Breast epithelium (tissue), 4 donors: Measurements from ENCODE around the gene MAN1C1. TPM values are rescaled to one million over a fixed set of nuclear protein-coding genes. Genes with fewer than 3 reads are reported as not detected.
"Not testable (repeated sequence)": the region's sequence is repeated elsewhere in the genome, so short reads cannot be mapped to it uniquely, and the experiment has no call there.

Experiments used
- DNase-seq, 2 donors: peaks; one replicate each; pipeline ENCODE4 v3.0.0-alpha.2; 2019; ENCODE audit warnings: low spot score in 2 of 2
- H3K27ac ChIP-seq, 2 donors: fragments of 200-600 bp; sonication (generic) in 1 of 2; one replicate each; pipeline ENCODE4 v1.5.1; 2016 to 2019; ENCODE audit warnings: mild to moderate bottlenecking in 1 of 2
- H3K27me3 ChIP-seq, 2 donors: fragments of 200-600 bp; sonication (generic) in 1 of 2; one replicate each; pipeline versions ENCODE4 v1.5.1 to v1.6.0; 2017 to 2019; ENCODE audit warnings: control low read depth in 1 of 2, mild to moderate bottlenecking in 1 of 2
- H3K36me3 ChIP-seq: fragments of 200-600 bp; one replicate; pipeline ENCODE4 v1.5.1; 2019
- H3K4me1 ChIP-seq, 2 donors: fragments of 200-600 bp; sonication (generic); one replicate each; pipeline ENCODE4 v1.5.1; 2016 to 2019; ENCODE audit warnings: control low read depth in 1 of 2
- H3K4me3 ChIP-seq, 3 donors: fragments of 200-600 bp; sonication (generic); 1 replicate in 2 of 3; 2 replicates in 1 of 3; pipeline ENCODE4 v1.5.1; 2016 to 2019; ENCODE audit warnings: mild to moderate bottlenecking in 3 of 3, moderate library complexity in 2 of 3
- H3K9me3 ChIP-seq, 2 donors: fragments of 200-600 bp; sonication (generic) in 1 of 2; one replicate each; pipeline ENCODE4 v1.5.1; 2016 to 2019; ENCODE audit warnings: control low read depth in 1 of 2
- CTCF ChIP-seq, 3 donors: fragments of 450-650 bp; IDR thresholded peaks; one replicate each; pipeline ENCODE4 v1.5.1; 2016 to 2017; ENCODE audit warnings: antibody characterized with exemption in 3 of 3, mild to moderate bottlenecking in 3 of 3, moderate library complexity in 3 of 3
- POLR2A ChIP-seq: fragments of 450-650 bp; IDR thresholded peaks from one replicate; pipeline ENCODE4 v1.6.1; 2016; ENCODE audit warnings: antibody characterized with exemption, mild to moderate bottlenecking, moderate library complexity
- POLR2AphosphoS5 ChIP-seq, 3 donors: sonication (generic); formaldehyde crosslinking; IDR thresholded peaks; one replicate each; pipeline ENCODE4 v1.6.1; 2017; ENCODE audit warnings: antibody characterized with exemption in 3 of 3
- intact Hi-C: fragments of 100-400 bp; cut with DNase I; formaldehyde crosslinking; loops from one replicate; pipeline ENCODE4 v1.15.1; 2023; ENCODE audit warnings: low total_unique reads
- total RNA-seq, 3 donors: library from RNA; depleted of rRNA; stranded (reverse); fragments of >200 nt; gene quantifications; one replicate each; pipeline ENCODE4 v1.1.0, GENCODE V29; 2016

The MAN1C1 gene
- total RNA-seq, 3 donors from 2014 or later = 6.7 to 13.8 (median 6.9) TPM

- intact Hi-C loops = no loop called here
- Histone ChIP-seq H3K9me3 (no peaks in the 10 kb centered on the region), H3K4me3 (no peak overlapping the region), H3K27me3 (no peaks in the 10 kb centered on the region), H3K27ac (no peak overlapping the region), H3K4me1 (no peaks in the 10 kb centered on the region), H3K36me3 (no peaks in the 10 kb centered on the region)
- DNase-seq = no peak
- TF ChIP-seq POLR2A (no peak), CTCF (IDR thresholded peaks at IDR 0.05) (no peak), POLR2AphosphoS5 (IDR thresholded peaks at IDR 0.05) (no peak)
Measured at GRCh38 chr1:25583519-25584370, 32.8 kb upstream of the MAN1C1 start.

GRCh38 chr1:25586181-25586588 lies 30.4 kb upstream of the MAN1C1 start:
- no peaks in the 10 kb centered on the region for H3K36me3 ChIP-seq
- no peaks in the 10 kb centered on the region for H3K9me3 ChIP-seq
- H3K4me3 ChIP-seq = no peak overlapping the region
- H3K27ac ChIP-seq = no peak overlapping the region
- DNase-seq = no peak
- H3K27me3 ChIP-seq = no peaks in the 10 kb centered on the region
- no peaks in the 10 kb centered on the region for H3K4me1 ChIP-seq
- TF ChIP-seq POLR2A = no peak
- TF ChIP-seq CTCF (IDR thresholded peaks at IDR 0.05) = no peak
- TF ChIP-seq POLR2AphosphoS5 (IDR thresholded peaks at IDR 0.05) = no peak
- intact Hi-C loops = no loop called here

- H3K4me1 ChIP-seq = no peaks in the 10 kb centered on the region
- no peaks in the 10 kb centered on the region for H3K27me3 ChIP-seq
- H3K9me3 ChIP-seq = no peaks in the 10 kb centered on the region
- no peak overlapping the region for H3K4me3 ChIP-seq
- TF ChIP-seq POLR2A = no peak
- TF ChIP-seq POLR2AphosphoS5 (IDR thresholded peaks at IDR 0.05) = no peak
- TF ChIP-seq CTCF (IDR thresholded peaks at IDR 0.05) = no peak
- no peaks in the 10 kb centered on the region for H3K36me3 ChIP-seq
- intact Hi-C loops = no loop called here
- DNase-seq = no peak
- no peak overlapping the region for H3K27ac ChIP-seq
Measured at GRCh38 chr1:25587290-25587689, 29.3 kb upstream of the MAN1C1 start.

- H3K9me3 ChIP-seq, intact Hi-C loops, DNase-seq, H3K27ac ChIP-seq, H3K27me3 ChIP-seq, H3K4me1 ChIP-seq, H3K36me3 ChIP-seq, H3K4me3 ChIP-seq: not testable (repeated sequence)
Measured at GRCh38 chr1:25588224-25588623, 28.4 kb upstream of the MAN1C1 start.

GRCh38 chr1:25588786-25589185 lies 27.8 kb upstream of the MAN1C1 start:
- H3K9me3 ChIP-seq, H3K36me3 ChIP-seq, H3K27ac ChIP-seq, H3K4me3 ChIP-seq, H3K4me1 ChIP-seq, intact Hi-C loops, H3K27me3 ChIP-seq, DNase-seq: not testable (repeated sequence)

- Histone ChIP-seq H3K27me3 (no peaks in the 10 kb centered on the region), H3K4me1 (no peaks in the 10 kb centered on the region), H3K27ac (no peak overlapping the region), H3K36me3 (no peaks in the 10 kb centered on the region), H3K4me3 (no peak overlapping the region), H3K9me3 (no peaks in the 10 kb centered on the region)
- TF ChIP-seq CTCF (IDR thresholded peaks at IDR 0.05) = peak in 1 of 3 donors; percentile 29
- no peak for TF ChIP-seq POLR2A
- TF ChIP-seq POLR2AphosphoS5 (IDR thresholded peaks at IDR 0.05) = no peak
- no peak for DNase-seq
- intact Hi-C loops = no loop called here
Measured at GRCh38 chr1:25590096-25590824, 26.3 kb upstream of the MAN1C1 start.
